Kidney epithelial cell (primary cell): ENCODE data around the gene PHACTR2. TPM values are rescaled to one million over a fixed set of nuclear protein-coding genes. Genes with fewer than 3 reads are reported as not detected.

Source experiments
- DNase-seq: peaks from one replicate; pipeline ENCODE4 v3.0.0-alpha.2; 2010; ENCODE audit warnings: low read depth
- H3K27me3 ChIP-seq: 2 replicates; pipeline ENCODE4 v1.6.0; 2011; ENCODE audit warnings: low read length; ENCODE audit not compliant: control insufficient read depth, insufficient read depth
- H3K36me3 ChIP-seq: 2 replicates; pipeline ENCODE4 v1.5.1; 2011; ENCODE audit warnings: low read length; ENCODE audit not compliant: control insufficient read depth, insufficient read depth
- H3K4me3 ChIP-seq: 2 replicates; pipeline ENCODE4 v1.5.1; 2011; ENCODE audit warnings: low read depth, mild to moderate bottlenecking, control low read depth, low read length
- CTCF ChIP-seq: IDR thresholded peaks from 2 replicates; pipeline ENCODE4 v1.5.1; 2011; ENCODE audit warnings: mild to moderate bottlenecking, moderate library complexity, low read length, control low read depth, inconsistent platforms; ENCODE audit not compliant: insufficient read depth, poor library complexity, severe bottlenecking
- total RNA-seq: library from RNA; depleted of rRNA; stranded (reverse); fragments of >200 nt; gene quantifications from 2 replicates; pipeline ENCODE4 v1.2.3, GENCODE V29; 2015

Gene PHACTR2
- total RNA-seq, 1 donor from 2014 or later: 19.6 TPM

- TF ChIP-seq CTCF: no peak
- no peak for DNase-seq
- Histone ChIP-seq H3K36me3 (no peaks in the 10 kb centered on the region), H3K27me3 (no peaks in the 10 kb centered on the region), H3K4me3 (no peak overlapping the region)
These were observed 47.1 kb downstream of the PHACTR2 start for GRCh38 chr6:143724876-143725275.

GRCh38 chr6:143726015-143726647 is 48.4 kb downstream of the PHACTR2 start:
- DNase-seq: no peak

GRCh38 chr6:143727035-143727434 is 49.3 kb downstream of the PHACTR2 start:
- Histone ChIP-seq H3K4me3 (no peak overlapping the region), H3K27me3 (no peaks in the 10 kb centered on the region), H3K36me3 (no peaks in the 10 kb centered on the region)
- no peak for TF ChIP-seq CTCF
- DNase-seq: no peak

More at GRCh38 chr6:143726015-143726647, 48.4 kb downstream of the PHACTR2 start:
- H3K36me3 ChIP-seq: no peaks in the 10 kb centered on the region
- no peak overlapping the region for H3K4me3 ChIP-seq
- no peaks in the 10 kb centered on the region for H3K27me3 ChIP-seq
- TF ChIP-seq CTCF: no peak

- Histone ChIP-seq H3K36me3 (no peaks in the 10 kb centered on the region), H3K27me3 (no peaks in the 10 kb centered on the region), H3K4me3 (no peak overlapping the region)
- DNase-seq: no peak
- no peak for TF ChIP-seq CTCF
These were observed 54.0 kb downstream of the PHACTR2 start for GRCh38 chr6:143731789-143732188.

GRCh38 chr6:143732536-143732935 is 54.8 kb downstream of the PHACTR2 start:
- no peak for TF ChIP-seq CTCF
- H3K4me3 ChIP-seq: no peak overlapping the region
- no peaks in the 10 kb centered on the region for H3K27me3 ChIP-seq
- no peaks in the 10 kb centered on the region for H3K36me3 ChIP-seq
- no peak for DNase-seq

- no peak for DNase-seq
- no peaks in the 10 kb centered on the region for H3K36me3 ChIP-seq
- TF ChIP-seq CTCF: no peak
- no peak overlapping the region for H3K4me3 ChIP-seq
- no peaks in the 10 kb centered on the region for H3K27me3 ChIP-seq
These were observed 55.7 kb downstream of the PHACTR2 start for GRCh38 chr6:143733510-143733909.
